ENCODE results near the gene SNX32.

- no peak for TF ChIP-seq CBFA2T2 (conservative IDR thresholded peaks at IDR 0.05)
- no peak for TF ChIP-seq ZNF121 (CRISPR knock-in tag; conservative IDR thresholded peaks at IDR 0.05)
These were observed 17.1 kb upstream of the SNX32 start for GRCh38 chr11:65816696-65817095.
